ENCODE data around the gene WDR49. TPM values are rescaled to one million over a fixed set of nuclear protein-coding genes. Genes with fewer than 3 reads are reported as not detected.

Gene WDR49
- polyA plus RNA-seq (2013, experiment 1 of 2; ENCODE audit: insufficient read length) = not detected
- polyA plus RNA-seq (2013, experiment 2 of 2; ENCODE audit: insufficient read length) = not detected

DNA sequence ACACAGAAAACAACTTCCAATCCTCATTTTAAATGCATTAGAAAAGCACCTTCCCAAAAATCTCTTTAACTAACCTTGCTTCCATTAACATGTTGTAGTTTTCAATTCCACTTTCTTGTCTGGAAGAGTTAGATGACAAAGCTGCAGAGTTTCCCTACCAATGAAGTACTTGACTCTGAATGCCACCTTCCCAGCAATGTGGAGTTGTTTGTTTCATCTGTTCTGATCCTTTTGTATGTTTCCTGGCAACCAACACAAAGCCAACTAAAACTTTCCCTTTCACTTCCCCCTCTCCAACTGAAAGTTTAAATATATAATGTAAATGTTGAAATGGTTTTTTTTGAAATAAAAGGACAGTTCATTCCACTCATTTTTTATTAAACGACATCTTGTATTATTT lies at the start of gene WDR49:
WDR49 (minus strand) TSS at position 183 of the 400 bp plus-strand sequence. CDS start 517 bp downstream, outside the sequence.
- no peak for DNase-seq

DNA sequence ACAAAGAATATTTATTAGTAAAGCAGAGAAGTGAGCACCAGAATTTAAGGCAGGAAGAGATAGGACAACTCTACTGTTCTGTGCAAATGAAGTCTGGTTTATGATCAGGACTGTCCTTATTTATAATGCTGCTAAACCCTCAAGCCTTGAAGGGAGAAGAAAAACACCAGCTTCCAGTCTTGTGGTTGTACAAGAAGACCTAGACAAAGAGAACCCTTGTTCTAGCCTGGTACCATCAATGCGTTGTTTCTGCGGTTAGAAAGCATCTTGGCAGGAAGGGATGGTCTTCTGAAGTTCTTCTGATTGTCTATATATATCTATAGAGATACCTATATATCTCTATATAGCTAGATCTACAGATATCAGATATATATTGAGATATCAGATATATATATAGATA lies 47.2 kb upstream of the WDR49 start:
- DNase-seq = no peak

- no peak for DNase-seq
Observed at GRCh38 chr3:167700046-167700445, 46.3 kb upstream of the WDR49 start.

DNA sequence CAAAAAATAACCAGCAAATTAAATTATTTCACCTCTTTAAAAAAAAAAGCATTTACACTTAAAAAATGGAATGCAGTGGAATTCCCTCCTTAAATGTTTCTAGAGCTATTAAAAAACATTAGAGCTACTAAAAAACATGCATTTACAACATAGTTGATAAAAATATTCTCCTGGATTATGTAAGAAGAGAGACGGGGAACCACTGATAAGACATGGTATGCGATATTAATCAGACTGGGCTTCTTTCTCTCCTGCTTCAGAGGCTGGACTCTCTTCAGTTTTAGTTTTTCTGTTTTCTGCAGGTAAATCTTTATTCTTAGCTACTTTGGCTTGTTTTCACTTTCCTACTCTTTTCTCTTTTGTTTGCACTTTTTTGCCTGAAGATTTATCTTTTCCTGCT lies 40.4 kb upstream of the WDR49 start:
- DNase-seq = no peak

DNA sequence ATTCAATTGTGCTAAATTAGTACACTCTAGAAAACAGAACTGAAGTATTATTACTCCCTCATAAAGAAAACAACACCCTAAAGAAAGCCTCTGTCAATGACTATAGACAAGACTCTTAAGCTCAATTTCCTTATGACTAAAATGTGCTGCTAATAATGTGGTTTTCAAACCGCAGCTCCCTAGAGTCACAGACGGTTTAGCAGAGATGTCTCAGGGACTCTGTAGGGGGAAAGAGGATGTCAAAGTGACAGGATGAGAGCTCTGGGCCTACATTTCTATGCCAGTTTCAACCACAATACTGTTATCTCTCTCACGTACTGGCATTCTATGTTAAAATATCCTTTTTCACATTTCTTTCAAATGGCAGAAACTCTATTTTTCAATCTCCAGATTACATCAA lies 37.6 kb upstream of the WDR49 start:
- peak; percentile 56 for DNase-seq

- DNase-seq = peak; percentile 60
Observed at GRCh38 chr3:167684388-167684993, 30.7 kb upstream of the WDR49 start.

- no peak for DNase-seq
Observed at GRCh38 chr3:167679526-167679925, 25.8 kb upstream of the WDR49 start.

GRCh38 chr3:167675848-167676247 lies 22.1 kb upstream of the WDR49 start:
- DNase-seq = no peak

GRCh38 chr3:167673221-167673620 lies 19.5 kb upstream of the WDR49 start:
- DNase-seq = no peak

GRCh38 chr3:167671878-167672427 lies 18.2 kb upstream of the WDR49 start:
- no peak for DNase-seq

GRCh38 chr3:167669699-167670098 lies 16.0 kb upstream of the WDR49 start:
- DNase-seq = no peak

- DNase-seq = no peak
Observed at GRCh38 chr3:167668651-167669050, 14.9 kb upstream of the WDR49 start.

DNA sequence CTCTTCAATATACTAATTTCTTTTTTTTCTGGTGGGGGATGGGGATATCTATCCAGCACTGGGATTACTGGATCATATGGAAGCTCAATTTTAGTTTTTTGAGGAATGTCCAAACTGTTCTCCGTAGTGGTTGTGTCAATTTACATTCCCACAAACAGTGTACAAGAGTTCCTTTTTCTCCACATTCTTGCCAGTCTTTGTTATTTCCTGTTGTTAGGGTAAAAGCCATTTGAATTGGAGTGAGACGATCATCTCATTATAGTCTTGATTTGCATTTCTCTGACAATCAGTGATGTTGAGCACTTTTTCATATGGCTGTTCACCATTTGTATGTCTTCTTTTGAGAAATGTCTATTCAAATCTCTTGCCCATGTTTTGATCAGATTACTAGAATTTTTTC lies 12.8 kb upstream of the WDR49 start:
- no peak for DNase-seq

- DNase-seq = no peak
Observed at GRCh38 chr3:167662919-167663400, 9.2 kb upstream of the WDR49 start.

GRCh38 chr3:167657684-167658225 lies 4.0 kb upstream of the WDR49 start:
- no peak for DNase-seq

GRCh38 chr3:167656821-167657220 lies 3.1 kb upstream of the WDR49 start:
- no peak for DNase-seq

DNA sequence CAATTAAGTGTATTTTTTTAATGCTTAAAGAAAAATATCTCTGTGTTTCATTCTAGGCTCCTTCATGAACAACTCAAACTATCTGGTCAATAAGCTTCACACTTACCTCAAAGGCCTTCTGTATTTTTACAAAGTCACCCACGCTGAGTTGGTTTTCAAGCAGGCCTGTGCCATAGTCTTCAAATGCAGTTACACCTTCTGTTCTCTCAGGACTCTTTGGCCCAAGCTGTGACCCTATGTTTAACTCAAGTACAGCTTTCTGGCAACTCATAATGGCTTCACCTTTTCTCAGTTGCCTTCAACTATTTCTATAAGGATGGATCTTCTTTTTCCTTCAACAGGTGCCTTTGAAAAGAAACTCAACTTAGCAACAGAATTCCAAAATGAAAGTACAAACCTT lies 587 bp downstream of the WDR49 start:
- no peak for DNase-seq

- DNase-seq = no peak
Observed at GRCh38 chr3:167651826-167652225, 1.9 kb downstream of the WDR49 start.

DNA sequence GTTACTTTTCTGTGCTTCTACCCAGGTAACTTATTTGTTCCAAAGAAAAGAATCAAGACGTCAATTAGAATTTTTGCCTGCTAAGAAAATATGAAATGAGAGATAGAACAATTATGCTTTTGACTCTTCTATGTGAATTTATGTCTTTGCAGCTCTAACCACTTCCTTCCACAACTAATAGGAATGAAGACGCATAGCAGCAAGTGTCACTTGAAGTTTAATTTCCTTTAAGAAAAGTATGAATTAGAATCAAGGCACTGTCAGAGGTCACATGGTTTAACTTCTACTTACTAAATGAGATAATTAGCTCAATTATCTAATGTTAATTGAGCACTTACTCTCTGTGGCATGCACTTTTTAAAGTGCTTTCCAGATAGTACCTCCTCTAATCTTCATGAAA lies 3.3 kb downstream of the WDR49 start:
- DNase-seq = no peak

GRCh38 chr3:167649746-167650145 lies 4.0 kb downstream of the WDR49 start:
- no peak for DNase-seq

GRCh38 chr3:167644611-167645010 lies 9.1 kb downstream of the WDR49 start:
- DNase-seq = no peak

- no peak for DNase-seq
Observed at GRCh38 chr3:167631471-167631870, 22.3 kb downstream of the WDR49 start.

GRCh38 chr3:167626490-167626889 lies 27.3 kb downstream of the WDR49 start:
- DNase-seq = no peak

- DNase-seq = no peak
Observed at GRCh38 chr3:167615030-167615429, 38.7 kb downstream of the WDR49 start.

Data from fibroblast of skin of back (primary cell).